Right lobe of liver (tissue), 6 donors: ENCODE data around the gene CNNM1. TPM values are rescaled to one million over a fixed set of nuclear protein-coding genes. Genes with fewer than 3 reads are reported as not detected.

Experiments
- ATAC-seq, 4 donors: fragments of 200-7000 bp; cut with Tn5 transposase; one replicate each; pipeline ENCODE4 v1.9.1; 2020; ENCODE audit warnings: mild to moderate bottlenecking in 4 of 4, moderate library complexity in 4 of 4
- DNase-seq, 3 donors: peaks; one replicate each; pipeline ENCODE4 v3.0.0-alpha.2; 2020
- H3K27ac ChIP-seq, 3 donors: fragments of 200-600 bp; one replicate each; pipeline ENCODE4 v1.8.0; 2022
- H3K27me3 ChIP-seq, 2 donors: fragments of 200-600 bp; one replicate each; pipeline ENCODE4 v1.8.0; 2022
- H3K36me3 ChIP-seq, 4 donors: fragments of 200-600 bp; sonication (generic) in 1 of 4; one replicate each; pipeline versions ENCODE4 v1.5.1 to v1.8.0; 2017 to 2022; ENCODE audit warnings: control low read depth in 1 of 4
- H3K4me1 ChIP-seq, 4 donors: fragments of 200-600 bp; sonication (generic) in 1 of 4; one replicate each; pipeline versions ENCODE4 v1.5.1 to v1.8.0; 2017 to 2022; ENCODE audit warnings: control low read depth in 1 of 4
- H3K4me3 ChIP-seq, 3 donors: fragments of 200-600 bp; one replicate each; pipeline ENCODE4 v1.8.0; 2022
- H3K9me3 ChIP-seq, 4 donors: fragments of 200-600 bp; sonication (generic) in 1 of 4; one replicate each; pipeline versions ENCODE4 v1.5.1 to v1.8.0; 2017 to 2022; ENCODE audit warnings: control low read depth in 1 of 4
- POLR2A ChIP-seq: fragments of 450-650 bp; IDR thresholded peaks from one replicate; pipeline ENCODE4 v1.6.1; 2017; ENCODE audit warnings: antibody characterized with exemption, mild to moderate bottlenecking
- WGBS: methylation state at CpG from one replicate; pipeline ENCODE4 v1.1.6; 2018; ENCODE audit warnings: low coverage, low lambda C conversion rate; ENCODE audit not compliant: insufficient coverage; ENCODE audit errors: missing lambda C conversion rate; 5-methylcytosine and 5-hydroxymethylcytosine counted together
- intact Hi-C, 2 donors: fragments of 100-400 bp; cut with DNase I; formaldehyde crosslinking; loops; one replicate each; pipeline versions ENCODE4 v1.11.2 to v1.14.1; 2022
- total RNA-seq, 6 experiments: library from RNA; depleted of rRNA in 2 of 6; stranded (reverse); fragments of >200 nt in 2 of 6; fragmentation: NEBNext Ultra II Directional in 3 of 6; extraction: Animal tissue kit (Norgen Biotek cat#: 25700) in 3 of 6; gene quantifications; one replicate each; pipeline versions ENCODE4 v1.1.0 to v1.2.4, GENCODE V29; 2016 to 2023
- TF ChIP-seq, protein P1 (sequence below), 4 donors: fragments of 200-600 bp in 3 of 4; fragments of 450-650 bp in 1 of 4; IDR thresholded peaks; one replicate each; pipeline versions ENCODE4 v1.5.1 to v1.8.0; 2016 to 2022; ENCODE audit warnings: antibody characterized with exemption in 4 of 4, mild to moderate bottlenecking in 2 of 4
- donor health status: DM: no; HTN: yes; CAD: no.
- donor health status: DM: no; HTN: no; CAD: no.
- donor health status: DM: no; HTN: no; CAD: no.
- donor health status: DM: no; HTN: yes; CAD: no.
- donor health status: DM: no; HTN: yes; CAD: no.

CNNM1 gene
- total RNA-seq, 6 experiments from 2014 or later: 0.12 to 0.40 (median 0.20) TPM

- ATAC-seq (no peak), DNase-seq (no peak)
- intact Hi-C loops: no loop called here
- H3K27me3 ChIP-seq: peaks cover 0 to 4% of the 10 kb centered on the region in 2 donors
- no peaks in the 10 kb centered on the region for H3K36me3 ChIP-seq
- H3K4me3 ChIP-seq: no peak overlapping the region
- no peak overlapping the region for H3K27ac ChIP-seq
- H3K4me1 ChIP-seq: no peaks in the 10 kb centered on the region
- TF ChIP-seq, protein P1, sequence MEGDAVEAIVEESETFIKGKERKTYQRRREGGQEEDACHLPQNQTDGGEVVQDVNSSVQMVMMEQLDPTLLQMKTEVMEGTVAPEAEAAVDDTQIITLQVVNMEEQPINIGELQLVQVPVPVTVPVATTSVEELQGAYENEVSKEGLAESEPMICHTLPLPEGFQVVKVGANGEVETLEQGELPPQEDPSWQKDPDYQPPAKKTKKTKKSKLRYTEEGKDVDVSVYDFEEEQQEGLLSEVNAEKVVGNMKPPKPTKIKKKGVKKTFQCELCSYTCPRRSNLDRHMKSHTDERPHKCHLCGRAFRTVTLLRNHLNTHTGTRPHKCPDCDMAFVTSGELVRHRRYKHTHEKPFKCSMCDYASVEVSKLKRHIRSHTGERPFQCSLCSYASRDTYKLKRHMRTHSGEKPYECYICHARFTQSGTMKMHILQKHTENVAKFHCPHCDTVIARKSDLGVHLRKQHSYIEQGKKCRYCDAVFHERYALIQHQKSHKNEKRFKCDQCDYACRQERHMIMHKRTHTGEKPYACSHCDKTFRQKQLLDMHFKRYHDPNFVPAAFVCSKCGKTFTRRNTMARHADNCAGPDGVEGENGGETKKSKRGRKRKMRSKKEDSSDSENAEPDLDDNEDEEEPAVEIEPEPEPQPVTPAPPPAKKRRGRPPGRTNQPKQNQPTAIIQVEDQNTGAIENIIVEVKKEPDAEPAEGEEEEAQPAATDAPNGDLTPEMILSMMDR (IDR thresholded peaks at IDR 0.05): no peak
- no peak for TF ChIP-seq POLR2A
- WGBS: 43% methylated on average over 2 of the region's 2 CpGs
- no peaks in the 10 kb centered on the region for H3K9me3 ChIP-seq
Measured at GRCh38 chr10:99337311-99337811, 8.2 kb downstream of the CNNM1 start.

DNA sequence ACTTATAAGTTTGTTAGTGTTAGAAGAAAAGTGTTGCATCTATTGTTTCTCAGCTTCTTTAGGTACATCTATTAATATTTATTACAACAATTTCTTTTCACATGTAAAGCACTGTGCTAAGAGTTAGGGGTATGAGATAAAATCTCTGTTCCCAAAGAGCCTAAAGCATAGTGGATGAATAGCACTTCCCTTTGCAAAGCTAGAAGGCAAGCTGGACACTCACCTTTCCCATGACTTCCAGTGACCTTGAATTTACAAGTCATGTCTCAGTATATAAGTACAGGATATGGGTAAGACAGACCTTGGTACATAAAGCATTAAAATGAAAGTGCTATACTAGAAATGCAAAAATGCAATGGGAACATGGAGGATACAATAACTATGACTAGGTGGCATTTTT is 8.7 kb downstream of the CNNM1 start:
- DNase-seq (no peak), ATAC-seq (no peak)
- Histone ChIP-seq H3K27ac (no peak overlapping the region), H3K4me1 (no peaks in the 10 kb centered on the region), H3K9me3 (no peaks in the 10 kb centered on the region), H3K36me3 (no peaks in the 10 kb centered on the region), H3K4me3 (no peak overlapping the region), H3K27me3 (peaks cover 0 to 4% of the 10 kb centered on the region in 2 donors)
- intact Hi-C loops: no loop called here
- TF ChIP-seq POLR2A: no peak
- TF ChIP-seq, protein P1 (IDR thresholded peaks at IDR 0.05): no peak

- H3K36me3 ChIP-seq: no peaks in the 10 kb centered on the region
- ATAC-seq (peak in 1 of 4 donors; percentile 77), DNase-seq (no peak)
- no peak overlapping the region for H3K27ac ChIP-seq
- no peak for TF ChIP-seq POLR2A
- TF ChIP-seq, protein P1 (IDR thresholded peaks at IDR 0.05): no peak
- H3K27me3 ChIP-seq: no peaks in the 10 kb centered on the region
- no peaks in the 10 kb centered on the region for H3K4me1 ChIP-seq
- WGBS: 33% methylated on average over 1 of the region's 1 CpG
- no peak overlapping the region for H3K4me3 ChIP-seq
- intact Hi-C loops: no loop called here
- H3K9me3 ChIP-seq: no peaks in the 10 kb centered on the region
Measured at GRCh38 chr10:99339077-99339476, 9.9 kb downstream of the CNNM1 start.

DNA sequence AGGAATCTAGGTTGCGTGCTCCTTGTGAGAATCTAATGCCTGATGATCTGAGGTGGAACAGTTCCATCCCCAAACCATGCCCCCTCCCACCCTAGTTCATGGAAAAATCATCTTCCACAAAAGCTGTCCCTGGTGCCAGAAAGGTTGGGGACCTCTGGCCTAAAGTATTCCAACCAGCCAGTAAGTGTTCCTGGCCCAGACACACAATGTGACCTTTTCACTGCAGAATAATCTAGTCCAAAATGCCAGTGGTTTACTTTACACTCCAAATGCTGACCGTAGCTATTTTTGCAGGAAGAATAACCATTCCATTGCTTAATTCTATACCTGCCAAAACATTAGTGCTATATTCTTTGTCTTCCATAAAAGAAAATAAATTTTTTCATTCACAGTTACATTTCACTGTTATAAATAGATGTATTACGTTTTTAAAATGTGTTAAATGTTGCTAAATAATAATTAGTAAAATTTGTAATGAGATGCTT is 10.4 kb downstream of the CNNM1 start:
- Histone ChIP-seq H3K27me3 (no peaks in the 10 kb centered on the region), H3K27ac (no peak overlapping the region), H3K4me3 (no peak overlapping the region), H3K4me1 (no peaks in the 10 kb centered on the region), H3K36me3 (no peaks in the 10 kb centered on the region), H3K9me3 (no peaks in the 10 kb centered on the region)
- intact Hi-C loops: no loop called here
- TF ChIP-seq, protein P1 (IDR thresholded peaks at IDR 0.05): no peak
- no peak for TF ChIP-seq POLR2A
- WGBS: 64% methylated on average over 2 of the region's 3 CpGs
- no peak for DNase-seq
- no peak for ATAC-seq

DNA sequence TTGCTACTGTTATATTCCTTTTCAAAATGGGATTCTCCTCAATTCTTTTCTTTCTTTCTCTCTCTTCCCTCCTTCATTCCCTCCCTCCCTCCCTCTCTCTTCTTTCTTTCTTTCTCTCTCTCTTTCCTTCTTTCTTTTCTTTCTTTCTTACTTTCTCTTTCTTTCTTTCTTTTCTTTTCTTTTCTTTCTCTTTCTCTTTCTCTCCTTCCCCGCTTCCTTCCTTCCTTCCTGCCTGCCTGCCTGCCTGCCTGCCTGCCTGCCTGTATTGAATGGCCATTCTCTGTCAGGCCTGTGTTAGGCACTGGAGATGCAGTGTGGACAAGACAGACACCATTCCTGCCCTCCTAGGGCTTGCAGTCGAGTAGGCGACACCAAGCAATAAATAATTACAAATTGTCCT is 11.5 kb downstream of the CNNM1 start:
- Histone ChIP-seq H3K27me3 (no peaks in the 10 kb centered on the region), H3K9me3 (no peaks in the 10 kb centered on the region), H3K4me3 (no peak overlapping the region), H3K4me1 (no peaks in the 10 kb centered on the region), H3K27ac (no peak overlapping the region), H3K36me3 (no peaks in the 10 kb centered on the region)
- intact Hi-C loops: no loop called here
- DNase-seq (no peak), ATAC-seq (no peak)
- TF ChIP-seq POLR2A: no peak
- TF ChIP-seq, protein P1 (IDR thresholded peaks at IDR 0.05): no peak
- 66% methylated on average over 3 of the region's 3 CpGs for WGBS
